T47D (cell line): ENCODE data around the gene PDE6H.

ENCODE experiments used
- DNase-seq, 2 experiments: peaks; one replicate each; pipeline versions ENCODE4 v3.0.0 to v3.0.0-alpha.2; 2011 to 2012; ENCODE audit warnings: low read depth in 1 of 2, low spot score in 1 of 2
- JUND ChIP-seq: IDR thresholded peaks from 2 replicates; pipeline ENCODE4 v1.6.1; 2012; ENCODE audit warnings: low read depth
- in situ Hi-C: cut with HindIII; loops from 2 replicates; pipeline ENCODE4 v1.10.0; 2016; ENCODE audit warnings: low sequenced_read_pairs, low pct_unique_long_range_greater_than_20kb

PDE6H gene

DNA sequence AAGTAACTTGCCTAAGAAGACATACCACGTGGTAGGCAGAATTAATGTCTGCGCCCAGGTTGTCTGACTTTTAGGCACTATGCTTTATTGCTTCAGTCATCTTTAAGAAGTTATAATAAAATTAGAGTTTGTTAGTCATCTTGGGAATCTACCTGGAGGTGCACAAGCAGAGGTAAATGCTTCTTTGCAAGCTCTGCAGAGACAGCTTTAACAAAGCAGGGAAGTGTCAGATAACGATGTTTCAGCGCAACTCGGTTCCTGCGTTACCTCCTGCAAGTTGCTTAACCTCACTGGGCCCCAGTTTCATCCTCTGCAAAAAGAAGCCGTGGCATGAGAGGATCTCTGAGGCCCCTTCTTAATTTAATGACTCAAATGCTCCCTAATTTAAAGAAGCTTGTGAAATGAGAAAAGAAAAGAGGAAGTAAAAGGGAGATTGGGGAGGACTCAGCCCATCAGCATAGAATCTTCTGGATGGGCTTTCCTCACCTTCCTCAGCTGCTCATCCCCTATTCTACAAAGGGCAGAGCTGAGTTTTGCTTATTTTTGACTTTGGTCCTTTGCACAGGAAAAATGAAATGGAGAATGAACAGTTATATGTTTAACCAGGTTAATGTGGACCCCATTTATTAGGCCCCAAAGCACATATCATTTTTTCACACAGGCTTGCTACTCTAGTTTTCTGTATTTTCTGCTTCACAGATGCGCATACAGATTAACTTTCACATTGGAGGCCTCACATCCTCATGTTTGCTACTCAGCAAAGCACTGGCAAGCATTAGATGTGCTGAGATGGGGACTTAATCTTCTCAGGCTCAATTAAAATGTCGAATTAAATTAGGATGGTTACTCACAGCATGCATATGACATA, 16.6 kb upstream of the PDE6H start:
- in situ Hi-C loops, result no loop called here
- DNase-seq, result no peak
- TF ChIP-seq JUND, result no peak

DNA sequence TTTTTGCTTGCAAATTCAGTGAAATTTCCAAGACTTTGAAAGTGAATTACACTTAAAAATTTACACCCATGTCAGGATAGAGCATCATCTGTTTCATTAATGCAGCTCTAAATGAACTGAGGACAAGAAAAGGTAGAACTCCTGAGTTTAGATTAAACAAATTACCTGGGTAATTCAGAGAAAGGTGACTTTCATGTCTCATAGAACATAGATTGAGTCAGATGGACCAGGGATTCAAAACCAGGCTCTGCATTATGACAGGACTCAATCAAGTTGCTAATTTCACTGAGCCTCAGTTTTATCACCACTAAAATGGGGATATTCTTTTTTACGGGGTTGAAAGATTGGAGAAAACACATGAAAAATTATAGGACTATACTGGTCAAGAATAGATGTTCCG, 15.9 kb upstream of the PDE6H start:
- in situ Hi-C loops, result no loop called here
- DNase-seq, result no peak
- TF ChIP-seq JUND, result no peak

DNA sequence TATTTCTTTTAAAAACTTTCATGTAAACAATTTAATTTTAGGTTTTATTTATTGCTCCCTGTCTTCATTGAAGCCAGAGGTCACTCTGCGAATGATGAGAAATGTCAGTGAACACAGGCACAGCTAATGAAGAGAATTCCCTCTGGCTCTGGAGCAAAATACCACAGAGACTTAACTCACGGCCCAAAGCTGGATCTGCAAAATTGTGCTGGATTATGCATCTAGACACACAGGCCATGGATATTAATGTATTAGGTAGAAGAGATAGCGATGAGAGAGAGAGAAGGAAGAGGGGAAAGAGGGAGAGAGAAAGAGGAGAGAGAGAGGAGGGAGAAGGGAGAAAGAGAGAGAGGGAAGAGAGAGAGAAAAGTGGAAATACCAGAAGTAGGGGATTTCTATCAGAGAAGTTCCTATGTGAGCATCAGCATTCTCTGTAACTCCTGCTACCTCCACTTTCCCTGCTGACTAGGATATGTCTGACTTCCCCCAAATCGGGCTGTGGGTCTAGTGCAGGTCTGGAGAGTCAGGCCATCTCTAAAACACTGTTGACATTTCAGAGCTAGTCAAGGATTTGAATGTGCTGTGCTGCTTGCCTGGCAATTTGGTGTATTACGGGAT, 15.2 kb upstream of the PDE6H start:
- TF ChIP-seq JUND, result no peak
- DNase-seq, result no peak
- in situ Hi-C loops, result no loop called here

DNA sequence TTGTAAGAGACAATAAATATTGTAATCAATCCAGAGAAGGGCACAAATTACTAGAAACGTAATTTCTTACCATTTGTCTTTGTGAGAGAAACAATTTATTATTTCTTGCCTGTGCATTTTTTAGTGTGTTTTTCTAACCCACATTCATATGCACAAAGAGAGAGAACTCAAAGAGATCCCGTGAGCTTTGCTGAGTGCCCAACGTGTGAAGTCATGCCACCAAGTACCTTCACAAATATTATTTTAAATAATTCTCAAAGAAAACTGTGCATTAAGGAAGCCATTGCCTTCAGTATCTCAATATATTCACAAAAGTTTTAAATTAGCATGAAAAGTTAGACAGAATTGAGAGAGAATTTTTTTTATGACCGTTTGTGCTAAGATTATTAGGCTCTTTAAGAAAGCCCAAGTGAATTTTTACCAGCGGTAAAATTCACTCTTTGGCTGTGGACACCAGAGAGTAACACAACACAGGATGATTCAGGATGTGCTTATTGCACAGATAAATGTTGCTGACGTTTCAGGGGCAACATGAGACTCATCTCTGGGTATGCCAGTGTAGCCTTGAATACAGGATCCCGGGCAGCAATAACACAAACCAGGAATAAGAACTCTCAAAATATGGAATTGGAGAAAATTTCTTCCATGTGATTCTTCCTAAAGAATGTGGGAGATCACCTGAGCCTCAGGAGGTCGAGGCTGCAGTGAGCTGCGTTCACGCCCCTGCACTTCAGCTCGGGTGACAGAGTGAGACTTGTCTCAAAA, 14.3 kb upstream of the PDE6H start:
- in situ Hi-C loops, result no loop called here
- DNase-seq, result no peak
- no peak for TF ChIP-seq JUND

DNA sequence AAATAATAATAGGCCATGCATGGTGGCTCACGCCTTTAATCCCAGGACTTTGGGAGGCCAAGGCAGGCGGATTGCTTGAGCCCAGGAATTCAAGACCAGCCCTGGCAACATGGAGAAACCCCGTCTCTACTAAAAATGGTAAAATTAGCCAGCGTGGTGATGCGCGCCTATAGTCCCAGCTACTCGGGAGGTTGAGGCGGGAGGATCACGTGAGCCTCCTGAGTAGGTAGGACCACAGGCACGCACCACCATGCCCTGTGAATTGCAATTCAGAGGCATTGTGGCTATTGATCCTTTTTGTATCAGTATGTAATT, 13.8 kb upstream of the PDE6H start:
- in situ Hi-C loops, result no loop called here
- TF ChIP-seq JUND, result no peak
- no peak for DNase-seq

DNA sequence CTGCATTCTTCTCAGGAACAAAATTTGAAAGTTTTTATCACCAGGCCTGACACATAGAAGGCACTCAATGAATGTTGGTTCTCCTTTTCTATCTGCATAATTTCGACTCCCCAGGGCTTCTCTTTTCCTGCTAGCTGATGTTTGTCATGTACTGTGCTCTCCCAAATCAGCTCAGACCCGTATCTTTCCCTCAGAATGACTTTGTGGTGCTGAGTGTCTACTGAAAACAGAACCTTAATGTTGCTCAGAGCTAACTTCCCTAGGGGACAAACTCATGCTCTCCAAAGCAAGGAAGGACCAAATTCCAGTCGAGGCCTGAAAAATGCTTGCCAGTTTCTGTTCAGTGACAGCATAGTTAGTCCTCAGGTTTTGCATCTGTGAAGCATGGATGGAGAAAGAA, 13.4 kb upstream of the PDE6H start:
- TF ChIP-seq JUND, result no peak
- DNase-seq, result no peak
- in situ Hi-C loops, result no loop called here

DNA sequence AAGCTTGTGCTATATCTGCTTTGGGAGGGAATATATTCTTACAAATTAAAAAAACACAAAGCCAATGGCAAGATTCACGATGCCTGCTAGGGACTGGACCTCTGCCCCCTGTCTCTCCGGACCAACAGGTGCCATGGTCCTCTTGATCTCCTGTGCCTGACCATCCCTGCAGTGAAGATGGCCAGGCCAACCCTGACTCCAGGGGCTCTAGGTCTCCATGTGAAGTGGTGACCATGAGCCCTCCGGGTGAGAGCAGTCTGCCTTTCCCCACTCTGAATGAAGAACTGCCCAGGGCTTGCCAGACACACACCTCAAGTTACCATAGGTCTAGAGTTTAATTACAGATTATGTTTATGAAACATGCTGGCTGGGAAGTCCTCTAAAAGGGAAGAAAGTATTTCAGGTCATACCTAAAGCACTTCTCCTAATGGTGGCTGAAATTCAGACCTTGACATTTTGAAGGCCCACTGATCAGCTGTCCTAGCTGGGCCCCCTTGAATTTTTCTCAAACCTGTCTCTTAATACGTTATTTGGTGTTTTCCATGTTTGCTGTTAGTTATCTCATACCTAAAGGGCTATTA, 12.8 kb upstream of the PDE6H start:
- no peak for DNase-seq
- TF ChIP-seq JUND, result no peak
- in situ Hi-C loops, result no loop called here

DNA sequence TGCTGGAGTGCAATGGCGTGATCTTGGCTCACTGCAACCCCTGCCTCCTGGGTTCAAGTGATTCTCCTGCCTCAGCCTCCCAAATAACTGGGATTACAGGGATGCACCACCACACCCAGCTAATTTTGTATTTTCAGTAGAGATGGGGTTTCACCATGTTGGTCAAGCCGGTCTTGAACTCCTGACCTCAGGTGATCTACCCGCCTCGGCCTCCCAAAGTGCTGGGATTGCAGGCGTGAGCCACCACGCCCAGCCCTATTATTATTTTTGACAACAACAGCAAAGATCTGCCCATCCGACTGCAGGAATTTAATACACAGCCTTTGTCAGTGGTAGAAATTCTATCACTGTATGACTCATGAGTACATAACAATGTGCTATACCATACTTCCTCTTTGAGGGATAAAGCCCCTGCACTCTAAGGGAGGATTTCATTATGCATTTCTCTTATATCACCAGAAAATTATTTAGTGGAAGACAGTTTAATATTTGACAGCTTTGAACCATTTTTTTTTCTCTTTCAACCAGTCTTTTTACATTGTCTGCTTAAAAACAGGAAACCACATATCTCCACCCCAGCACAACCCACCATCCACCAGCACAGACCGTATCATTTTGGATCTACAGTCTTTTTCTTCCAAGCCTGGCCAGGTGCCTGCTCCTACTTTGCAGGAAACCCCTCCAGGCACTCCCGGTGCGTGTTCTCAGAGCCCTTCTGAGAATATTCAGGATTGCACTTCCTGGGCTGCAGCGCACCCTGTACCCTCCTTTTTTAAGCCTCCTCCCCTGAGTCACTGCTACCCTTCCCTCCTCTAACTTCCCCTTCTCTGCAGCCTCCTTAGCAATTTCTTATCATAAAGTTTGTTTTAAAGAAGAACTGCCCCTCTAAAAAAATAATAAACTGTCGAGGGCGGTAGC, 12.0 kb upstream of the PDE6H start:
- in situ Hi-C loops, result no loop called here
- TF ChIP-seq JUND, result no peak
- DNase-seq, result peak in 1 of 2 experiments; percentile 30

DNA sequence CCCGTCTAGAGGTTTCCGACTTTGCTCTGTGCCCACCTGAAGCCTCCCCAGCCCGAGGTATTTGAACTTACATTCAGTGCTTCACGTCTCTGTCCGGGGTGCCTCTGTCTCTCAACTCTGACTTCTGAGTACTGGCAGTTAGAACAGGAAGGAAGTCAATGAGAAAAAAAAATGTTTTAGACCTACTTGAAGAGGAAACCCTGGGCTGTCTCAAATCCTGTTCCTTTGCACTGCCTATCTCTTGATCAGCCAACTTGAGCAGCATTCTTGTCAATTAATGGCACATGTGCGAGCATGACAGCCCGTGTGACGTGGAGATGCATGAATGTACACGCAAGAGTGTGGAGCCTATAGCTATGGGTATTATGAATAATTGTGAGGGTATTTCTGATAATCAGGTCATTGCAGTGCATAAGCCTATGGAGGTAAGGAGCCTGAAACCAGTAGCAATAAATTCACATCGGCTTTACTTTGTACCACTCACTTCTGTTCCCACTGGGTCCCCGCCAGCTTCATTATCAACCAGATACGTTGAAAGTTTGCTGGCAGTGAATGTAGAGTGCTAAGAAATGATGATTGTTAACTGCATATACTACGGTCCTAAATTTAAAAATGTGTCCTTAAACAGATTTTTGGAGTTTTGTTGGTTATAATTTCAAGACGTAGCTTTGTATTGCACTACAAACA, 11.2 kb upstream of the PDE6H start, which contains the start of gene ARHGDIB:
Gene ARHGDIB, minus strand, starts transcription at position 136 of the 687 bp plus-strand sequence. CDS start 10,889 bp downstream, outside the sequence.
- in situ Hi-C loops, result no loop called here

DNA sequence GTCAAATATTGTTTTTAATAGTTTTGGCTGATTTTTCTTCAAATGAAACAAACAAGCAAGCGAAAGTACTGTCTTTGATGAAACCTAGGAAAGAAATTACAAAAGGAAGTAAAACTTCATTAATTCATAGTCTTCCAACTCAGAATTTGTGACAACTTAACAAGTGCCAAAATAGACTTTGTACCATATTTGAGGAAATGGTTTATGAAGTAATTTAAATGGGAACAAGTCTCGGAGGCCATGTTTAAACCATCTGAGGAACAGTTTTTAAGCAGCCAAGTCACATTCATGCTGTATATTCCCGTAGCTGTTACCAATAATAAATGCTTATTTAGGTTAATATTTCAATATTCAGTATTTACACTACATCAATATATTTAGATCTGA, 10.7 kb upstream of the PDE6H start:
- TF ChIP-seq JUND, result no peak
- DNase-seq, result no peak
- in situ Hi-C loops, result no loop called here

More for the DNA sequence above, 11.2 kb upstream of the PDE6H start, which contains the start of gene ARHGDIB:
- TF ChIP-seq JUND, result no peak
- DNase-seq, result peak; percentile 3 to 48

DNA sequence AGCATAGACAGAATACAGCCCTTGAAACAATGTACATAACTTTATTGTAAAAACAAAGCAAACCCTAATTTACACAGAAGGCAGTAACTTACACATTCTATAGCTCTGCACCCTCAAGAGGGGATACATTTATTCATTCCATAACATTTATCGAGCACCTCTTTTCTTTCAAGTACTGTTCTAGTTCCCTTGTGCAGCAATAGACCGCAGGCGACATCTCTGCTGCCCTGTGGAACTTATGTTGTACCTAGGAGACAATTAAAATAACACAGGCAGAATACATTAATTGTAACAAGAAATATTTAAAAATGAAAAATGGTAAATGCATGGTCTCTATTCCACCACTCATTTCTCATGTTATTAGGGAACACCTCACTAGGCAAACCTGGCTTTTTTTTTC, 10.0 kb upstream of the PDE6H start:
- in situ Hi-C loops, result no loop called here
- no peak for TF ChIP-seq JUND
- no peak for DNase-seq
